NCI-H2196 treated with DMSO at 0.1 percent for 48 hours (cell line): Measurements from ENCODE around the gene FAHD1.

Source experiments
- DNase-seq: peaks from one replicate; lab custom pipeline; 2025; ENCODE audit not compliant: unreplicated experiment; lab: John Stamatoyannopoulos, UW

The FAHD1 gene

GRCh38 chr16:1878256-1878655 lies 51.2 kb downstream of the FAHD1 start:
- DNase-seq = no peak
